Astrocyte (in vitro differentiated cells and primary cell): ENCODE measurements around the gene NRG3. TPM values are rescaled to one million over a fixed set of nuclear protein-coding genes. Genes with fewer than 3 reads are reported as not detected.

Experiments used
- DNase-seq: peaks from one replicate; pipeline ENCODE4 v3.0.0-alpha.2; 2010; ENCODE audit warnings: low read depth
- FAIRE-seq: peaks from 2 replicates; lab custom pipeline; 2011; peaks lifted over from hg19 to GRCh38; lab: Jason Lieb, UNC
- H2AFZ ChIP-seq: 2 replicates; pipeline ENCODE4 v1.6.0; 2012; ENCODE audit warnings: low read depth, low read length, inconsistent platforms
- H3K27ac ChIP-seq: 2 replicates; pipeline ENCODE4 v1.5.1; 2011; ENCODE audit warnings: low read depth, low read length, inconsistent platforms
- H3K27me3 ChIP-seq: 2 replicates; pipeline ENCODE4 v1.6.0; 2011; ENCODE audit warnings: low read length, inconsistent platforms; ENCODE audit not compliant: insufficient read depth
- H3K36me3 ChIP-seq: 2 replicates; pipeline ENCODE4 v1.5.1; 2011; ENCODE audit warnings: low read length, inconsistent platforms; ENCODE audit not compliant: insufficient read depth
- H3K4me1 ChIP-seq: 2 replicates; pipeline ENCODE4 v1.5.1; 2011; ENCODE audit warnings: low read length, inconsistent platforms; ENCODE audit not compliant: insufficient read depth
- H3K4me2 ChIP-seq: 2 replicates; pipeline ENCODE4 v1.6.0; 2012; ENCODE audit warnings: low read length, inconsistent platforms
- H3K4me3 ChIP-seq: 2 replicates; pipeline ENCODE4 v1.5.1; 2011; ENCODE audit warnings: low read depth, mild to moderate bottlenecking, low read length, inconsistent platforms; ENCODE audit not compliant: insufficient read depth
- H3K79me2 ChIP-seq: 2 replicates; pipeline ENCODE4 v1.6.0; 2012; ENCODE audit warnings: mild to moderate bottlenecking, low read length, inconsistent platforms; ENCODE audit not compliant: insufficient read depth
- H3K9ac ChIP-seq: 2 replicates; pipeline ENCODE4 v1.6.0; 2012; ENCODE audit warnings: mild to moderate bottlenecking, low read length, inconsistent platforms
- H3K9me3 ChIP-seq: 2 replicates; pipeline ENCODE4 v1.5.1; 2012; ENCODE audit warnings: low read depth, mild to moderate bottlenecking, low read length, inconsistent platforms; ENCODE audit not compliant: insufficient read depth
- H4K20me1 ChIP-seq: 2 replicates; pipeline ENCODE4 v1.6.0; 2012; ENCODE audit warnings: low read length, inconsistent platforms; ENCODE audit not compliant: insufficient read depth
- H3K27ac Mint-ChIP-seq: one replicate; pipeline ENCODE4 v1.8.0; 2021; ENCODE audit warnings: mild to moderate bottlenecking, mixed read lengths; ENCODE audit not compliant: unreplicated experiment
- H3K27me3 Mint-ChIP-seq: one replicate; pipeline ENCODE4 v1.8.0; 2021; ENCODE audit warnings: low read depth, mixed read lengths; ENCODE audit not compliant: unreplicated experiment
- H3K36me3 Mint-ChIP-seq: one replicate; pipeline ENCODE4 v1.8.0; 2021; ENCODE audit warnings: low read depth, mixed read lengths; ENCODE audit not compliant: unreplicated experiment
- H3K4me1 Mint-ChIP-seq: one replicate; pipeline ENCODE4 v1.8.0; 2021; ENCODE audit warnings: low read depth, mixed read lengths; ENCODE audit not compliant: unreplicated experiment
- H3K4me3 Mint-ChIP-seq: one replicate; pipeline ENCODE4 v1.8.0; 2021; ENCODE audit warnings: mild to moderate bottlenecking, moderate library complexity, mixed read lengths; ENCODE audit not compliant: unreplicated experiment
- H3K9me3 Mint-ChIP-seq: one replicate; pipeline ENCODE4 v1.8.0; 2021; ENCODE audit warnings: mild to moderate bottlenecking, mixed read lengths; ENCODE audit not compliant: unreplicated experiment
- CTCF ChIP-seq: IDR thresholded peaks from 2 replicates; pipeline ENCODE4 v1.5.1; 2011; ENCODE audit warnings: low read depth, mild to moderate bottlenecking, inconsistent platforms, low read length, moderate library complexity; ENCODE audit not compliant: insufficient read depth
- EZH2 ChIP-seq: IDR thresholded peaks from 2 replicates; pipeline ENCODE4 v1.6.1; 2012; ENCODE audit warnings: mild to moderate bottlenecking, low read length, inconsistent platforms; ENCODE audit not compliant: insufficient read depth
- total RNA-seq: library from RNA; stranded (reverse); gene quantifications from 2 replicates; pipeline ENCODE4 v1.2.1, GENCODE V29; 2021

Gene NRG3
- total RNA-seq, 1 donor from 2014 or later: 2.1 TPM

DNA sequence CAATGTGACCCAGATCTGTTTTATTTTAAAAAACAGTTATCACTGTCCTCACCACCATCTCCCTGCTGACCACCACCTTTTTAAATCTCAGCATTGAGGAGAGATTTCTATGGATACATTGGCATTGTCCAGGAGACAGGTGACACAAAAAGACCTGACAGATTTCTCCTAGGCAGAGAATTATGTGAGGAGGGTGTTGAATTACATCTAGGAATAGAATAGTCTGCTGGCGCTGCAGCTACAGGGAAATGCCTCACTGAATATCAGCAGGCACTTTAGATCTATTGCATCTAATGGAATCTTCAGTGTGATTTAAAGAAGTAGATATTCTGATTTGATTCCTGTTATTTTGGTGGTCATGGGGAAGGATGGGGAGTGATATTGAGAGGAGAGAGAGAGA lies 593.5 kb downstream of the NRG3 start:
- Mint-ChIP-seq H3K27me3 (peaks cover 2% of the 10 kb centered on the region), H3K27ac (no peak overlapping the region), H3K36me3 (no peaks in the 10 kb centered on the region), H3K4me3 (no peak overlapping the region), H3K9me3 (no peaks in the 10 kb centered on the region), H3K4me1 (no peaks in the 10 kb centered on the region)
- no peaks in the 10 kb centered on the region for H3K9me3 ChIP-seq
- H3K4me3 ChIP-seq: no peak overlapping the region
- H3K4me2 ChIP-seq: no peak overlapping the region
- H3K79me2 ChIP-seq: no peaks in the 10 kb centered on the region
- no peak overlapping the region for H3K27ac ChIP-seq
- TF ChIP-seq CTCF (no peak), EZH2 (no peak)
- DNase-seq: no peak
- no peaks in the 10 kb centered on the region for H4K20me1 ChIP-seq
- no peaks in the 10 kb centered on the region for H3K36me3 ChIP-seq
- H3K4me1 ChIP-seq: no peaks in the 10 kb centered on the region
- no peak overlapping the region for H3K9ac ChIP-seq
- H3K27me3 ChIP-seq: no peaks in the 10 kb centered on the region
- FAIRE-seq: no peak
- no peak overlapping the region for H2AFZ ChIP-seq

- FAIRE-seq: no peak
- Mint-ChIP-seq H3K9me3 (no peaks in the 10 kb centered on the region), H3K27ac (no peak overlapping the region)
Observed at GRCh38 chr10:82472406-82473335, 597.7 kb downstream of the NRG3 start.

More at GRCh38 chr10:82472406-82473335, 597.7 kb downstream of the NRG3 start:
- Histone ChIP-seq H2AFZ (no peak overlapping the region), H3K4me1 (no peaks in the 10 kb centered on the region), H3K79me2 (no peaks in the 10 kb centered on the region), H3K27me3 (no peaks in the 10 kb centered on the region), H3K4me2 (no peak overlapping the region), H3K36me3 (no peaks in the 10 kb centered on the region), H3K4me3 (no peak overlapping the region), H3K27ac (no peak overlapping the region), H3K9me3 (no peaks in the 10 kb centered on the region), H4K20me1 (no peaks in the 10 kb centered on the region), H3K9ac (no peak overlapping the region)
- Mint-ChIP-seq H3K27me3 (peaks cover 2% of the 10 kb centered on the region), H3K4me1 (no peaks in the 10 kb centered on the region), H3K36me3 (no peaks in the 10 kb centered on the region), H3K4me3 (no peak overlapping the region)
- TF ChIP-seq CTCF: no peak
- no peak for TF ChIP-seq EZH2
- DNase-seq: no peak
